ENCODE measurements around the gene PCDHGC5.

DNA sequence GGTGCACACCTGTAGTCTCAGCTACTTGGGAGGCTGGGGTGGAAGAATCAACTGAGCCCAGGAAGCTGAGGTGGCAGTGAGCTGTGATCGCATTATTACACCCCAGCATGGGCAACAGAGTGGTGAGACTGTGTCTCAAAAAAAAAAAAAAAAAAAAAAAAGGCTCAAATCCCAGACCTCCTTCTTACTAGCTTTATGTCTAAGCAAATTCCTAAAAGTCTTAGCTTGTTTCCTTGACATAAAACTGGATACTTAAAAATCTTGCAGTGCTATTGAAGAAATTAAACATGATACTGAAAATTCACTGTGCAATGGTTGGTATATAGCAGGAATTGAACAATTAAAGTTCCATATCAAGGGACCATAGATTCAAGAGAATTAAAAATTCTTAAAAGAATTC, 45.0 kb downstream of the PCDHGC5 start:
- TF ChIP-seq, protein P1, sequence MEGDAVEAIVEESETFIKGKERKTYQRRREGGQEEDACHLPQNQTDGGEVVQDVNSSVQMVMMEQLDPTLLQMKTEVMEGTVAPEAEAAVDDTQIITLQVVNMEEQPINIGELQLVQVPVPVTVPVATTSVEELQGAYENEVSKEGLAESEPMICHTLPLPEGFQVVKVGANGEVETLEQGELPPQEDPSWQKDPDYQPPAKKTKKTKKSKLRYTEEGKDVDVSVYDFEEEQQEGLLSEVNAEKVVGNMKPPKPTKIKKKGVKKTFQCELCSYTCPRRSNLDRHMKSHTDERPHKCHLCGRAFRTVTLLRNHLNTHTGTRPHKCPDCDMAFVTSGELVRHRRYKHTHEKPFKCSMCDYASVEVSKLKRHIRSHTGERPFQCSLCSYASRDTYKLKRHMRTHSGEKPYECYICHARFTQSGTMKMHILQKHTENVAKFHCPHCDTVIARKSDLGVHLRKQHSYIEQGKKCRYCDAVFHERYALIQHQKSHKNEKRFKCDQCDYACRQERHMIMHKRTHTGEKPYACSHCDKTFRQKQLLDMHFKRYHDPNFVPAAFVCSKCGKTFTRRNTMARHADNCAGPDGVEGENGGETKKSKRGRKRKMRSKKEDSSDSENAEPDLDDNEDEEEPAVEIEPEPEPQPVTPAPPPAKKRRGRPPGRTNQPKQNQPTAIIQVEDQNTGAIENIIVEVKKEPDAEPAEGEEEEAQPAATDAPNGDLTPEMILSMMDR (IDR thresholded peaks at IDR 0.05) = no peak
- TF ChIP-seq EZH2 (IDR thresholded peaks at IDR 0.05; ENCODE audit: borderline replicate concordance, insufficient read depth, low read depth, low read length, poor library complexity, severe bottlenecking) = no peak
